Spleen (tissue), 7 donors: ENCODE results near the gene AP1B1.
A peak's percentile ranks its signal among the peaks of the same experiment; 100 is the strongest.

Experiments
- POLR2A ChIP-seq, 3 donors: fragments of 450-650 bp; IDR thresholded peaks; one replicate each; pipeline ENCODE4 v1.5.1; 2017; ENCODE audit warnings: antibody characterized with exemption in 3 of 3, mild to moderate bottlenecking in 1 of 3
- POLR2AphosphoS5 ChIP-seq, 3 donors: sonication (generic); formaldehyde crosslinking; IDR thresholded peaks; one replicate each; pipeline ENCODE4 v1.5.1; 2017; ENCODE audit warnings: antibody characterized with exemption in 3 of 3
- TF ChIP-seq, protein P1 (sequence below), 11 experiments: fragments of 200-600 bp in 7 of 11; fragments of 450-650 bp in 4 of 11; sonication (generic) in 4 of 11; IDR thresholded peaks in 8 of 11; conservative IDR thresholded peaks in 3 of 11; 1 replicate in 7 of 11; 2 replicates in 4 of 11; pipeline versions ENCODE4 v1.4.0 to v1.8.0; 2016 to 2021; ENCODE audit warnings: antibody characterized with exemption in 11 of 11, inconsistent platforms in 4 of 11, mild to moderate bottlenecking in 1 of 11
- donor health status: DM: no; HTN: no; CAD: no; lungs with moderate emphysema.
- donor health status: DM: no; HTN: no; CAD: no.
- donor health status: DM: no; HTN: no; CAD: no.

DNA sequence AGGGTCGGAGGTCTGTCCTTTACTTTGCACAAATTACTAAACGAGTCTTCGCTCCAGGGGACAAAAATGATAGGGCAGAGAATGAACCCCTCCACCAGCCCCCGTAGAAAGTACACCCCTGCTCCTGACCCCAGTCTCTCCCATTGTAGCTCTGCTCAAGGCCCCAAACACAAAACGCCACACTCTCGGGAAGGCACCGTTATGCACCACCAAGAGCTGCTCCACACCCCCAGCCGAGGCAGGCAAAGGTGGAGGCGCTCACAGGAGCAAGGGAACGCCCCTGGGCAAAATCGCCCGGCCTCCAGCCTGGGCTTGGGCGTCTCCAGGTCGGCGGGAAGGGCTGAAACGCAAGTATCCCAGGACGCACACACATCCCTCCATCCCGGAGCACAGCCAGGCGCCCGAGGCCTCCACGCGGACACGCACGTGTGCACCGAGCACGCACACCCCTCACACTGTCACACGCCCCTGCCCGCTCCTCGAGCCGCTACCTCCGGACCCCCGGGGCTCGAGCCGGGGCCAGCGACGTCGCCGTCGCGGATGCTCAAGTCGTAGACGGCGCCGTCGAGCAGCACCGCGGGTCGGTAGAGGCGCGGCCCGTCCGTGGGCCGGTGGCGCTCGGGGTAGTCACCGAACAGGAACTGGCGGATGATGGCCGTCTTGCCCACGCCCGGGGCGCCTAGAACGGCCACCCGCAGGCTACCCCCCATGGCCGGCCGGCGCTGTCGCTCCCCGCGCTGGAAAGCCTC, 73.7 kb downstream of the AP1B1 start:
- TF ChIP-seq, protein P1, sequence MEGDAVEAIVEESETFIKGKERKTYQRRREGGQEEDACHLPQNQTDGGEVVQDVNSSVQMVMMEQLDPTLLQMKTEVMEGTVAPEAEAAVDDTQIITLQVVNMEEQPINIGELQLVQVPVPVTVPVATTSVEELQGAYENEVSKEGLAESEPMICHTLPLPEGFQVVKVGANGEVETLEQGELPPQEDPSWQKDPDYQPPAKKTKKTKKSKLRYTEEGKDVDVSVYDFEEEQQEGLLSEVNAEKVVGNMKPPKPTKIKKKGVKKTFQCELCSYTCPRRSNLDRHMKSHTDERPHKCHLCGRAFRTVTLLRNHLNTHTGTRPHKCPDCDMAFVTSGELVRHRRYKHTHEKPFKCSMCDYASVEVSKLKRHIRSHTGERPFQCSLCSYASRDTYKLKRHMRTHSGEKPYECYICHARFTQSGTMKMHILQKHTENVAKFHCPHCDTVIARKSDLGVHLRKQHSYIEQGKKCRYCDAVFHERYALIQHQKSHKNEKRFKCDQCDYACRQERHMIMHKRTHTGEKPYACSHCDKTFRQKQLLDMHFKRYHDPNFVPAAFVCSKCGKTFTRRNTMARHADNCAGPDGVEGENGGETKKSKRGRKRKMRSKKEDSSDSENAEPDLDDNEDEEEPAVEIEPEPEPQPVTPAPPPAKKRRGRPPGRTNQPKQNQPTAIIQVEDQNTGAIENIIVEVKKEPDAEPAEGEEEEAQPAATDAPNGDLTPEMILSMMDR (IDR thresholded peaks at IDR 0.05 in 8 of 11, conservative IDR thresholded peaks at IDR 0.05 in 3 of 11) = no peak
- TF ChIP-seq POLR2A (IDR thresholded peaks at IDR 0.05) = no peak
- TF ChIP-seq POLR2AphosphoS5 (IDR thresholded peaks at IDR 0.05) = peak in 2 of 3 donors; percentile 9 to 42
